Left lung (tissue), 10 donors: ENCODE data around the gene TNNC2. TPM values are rescaled to one million over a fixed set of nuclear protein-coding genes. Genes with fewer than 3 reads are reported as not detected.

ENCODE experiments used
- ATAC-seq: fragments of 200-7000 bp; cut with Tn5 transposase; one replicate; pipeline ENCODE4 v1.9.1; 2020; ENCODE audit warnings: moderate library complexity
- DNase-seq, 4 donors: peaks; one replicate each; pipeline ENCODE4 v3.0.0-alpha.2; 2013 to 2020
- H3K27ac ChIP-seq, 2 donors: fragments of 200-600 bp; sonication (generic) in 1 of 2; one replicate each; pipeline versions ENCODE4 v1.5.0 to v1.8.0; 2020 to 2021
- H3K27me3 ChIP-seq, 2 donors: fragments of 200-600 bp; sonication (generic) in 1 of 2; one replicate each; pipeline versions ENCODE4 v1.5.0 to v1.8.0; 2020 to 2021
- H3K36me3 ChIP-seq, 2 donors: fragments of 200-600 bp; sonication (generic) in 1 of 2; one replicate each; pipeline versions ENCODE4 v1.5.0 to v1.8.0; 2020 to 2021
- H3K4me1 ChIP-seq, 2 donors: fragments of 200-600 bp; one replicate each; pipeline ENCODE4 v1.8.0; 2021
- H3K4me3 ChIP-seq, 2 donors: fragments of 200-600 bp; sonication (generic) in 1 of 2; one replicate each; pipeline versions ENCODE4 v1.5.0 to v1.8.0; 2020 to 2021; ENCODE audit warnings: mild to moderate bottlenecking in 1 of 2
- H3K9me3 ChIP-seq, 2 donors: fragments of 200-600 bp; sonication (generic) in 1 of 2; one replicate each; pipeline versions ENCODE4 v1.5.0 to v1.8.0; 2020 to 2021
- CTCF ChIP-seq, 2 donors: fragments of 200-600 bp; sonication (generic) in 1 of 2; IDR thresholded peaks; one replicate each; pipeline versions ENCODE4 v1.5.0 to v1.8.0; 2021; ENCODE audit warnings: antibody characterized with exemption in 2 of 2
- intact Hi-C, 2 donors: fragments of 100-400 bp; cut with DNase I; formaldehyde crosslinking; loops; one replicate each; pipeline versions ENCODE4 v1.11.2 to v1.14.2; 2022
- polyA plus RNA-seq, 6 donors: library from polyadenylated mRNA; unstranded; fragments of 120-200 nt; gene quantifications; one replicate each; pipeline ENCODE4 v1.2.1, GENCODE V29; 2013; ENCODE audit not compliant: insufficient read length in 6 of 6
- total RNA-seq, 2 donors: library from RNA; stranded (reverse); fragmentation: NEBNext Ultra II Directional; extraction: Animal tissue kit (Norgen Biotek cat#: 25700); gene quantifications; one replicate each; pipeline ENCODE4 v1.2.1, GENCODE V29; 2021
- donor health status: DM: no; HTN: yes; CAD: no.
- donor health status: DM: no; HTN: no; CAD: no.

Gene TNNC2
- total and polyA plus RNA-seq, 8 donors = 0.21 to 1.2 (median 0.43) TPM

GRCh38 chr20:45823949-45824835 is 2.9 kb downstream of the TNNC2 start:
- Histone ChIP-seq H3K4me3 (no peak overlapping the region), H3K27ac (no peak overlapping the region), H3K27me3 (peaks cover 16 to 37% of the 10 kb centered on the region in 2 donors), H3K36me3 (no peaks in the 10 kb centered on the region), H3K9me3 (no peaks in the 10 kb centered on the region), H3K4me1 (peaks cover 3 to 25% of the 10 kb centered on the region in 2 donors)
- ATAC-seq (peak; percentile 41), DNase-seq (peak in 1 of 4 donors; percentile 81)
- peak in 1 of 2 donors; percentile 22 for TF ChIP-seq CTCF (IDR thresholded peaks at IDR 0.05)
- intact Hi-C loops = no loop called here

- no peak overlapping the region for H3K27ac ChIP-seq
- no peaks in the 10 kb centered on the region for H3K9me3 ChIP-seq
- no peak overlapping the region for H3K4me3 ChIP-seq
- DNase-seq = peak in 2 of 4 donors; percentile 52 to 87
- H3K36me3 ChIP-seq = no peaks in the 10 kb centered on the region
- peak; percentile 65 for ATAC-seq
- H3K27me3 ChIP-seq = peaks cover 16 to 37% of the 10 kb centered on the region in 2 donors
- H3K4me1 ChIP-seq = peaks cover 3 to 25% of the 10 kb centered on the region in 2 donors
- no peak for TF ChIP-seq CTCF (IDR thresholded peaks at IDR 0.05)
- intact Hi-C loops = no loop called here
These were observed 4.3 kb downstream of the TNNC2 start for GRCh38 chr20:45822857-45823256.

- no peaks in the 10 kb centered on the region for H3K9me3 ChIP-seq
- peaks cover 16 to 37% of the 10 kb centered on the region in 2 donors for H3K27me3 ChIP-seq
- no peak overlapping the region for H3K4me3 ChIP-seq
- ATAC-seq = no peak
- no peak overlapping the region for H3K27ac ChIP-seq
- no peak for DNase-seq
- H3K36me3 ChIP-seq = no peaks in the 10 kb centered on the region
- H3K4me1 ChIP-seq = peaks cover 7 to 30% of the 10 kb centered on the region in 2 donors
- intact Hi-C loops = no loop called here
- no peak for TF ChIP-seq CTCF (IDR thresholded peaks at IDR 0.05)
These were observed 5.2 kb downstream of the TNNC2 start for GRCh38 chr20:45821947-45822346.

- no peak overlapping the region for H3K27ac ChIP-seq
- DNase-seq = no peak
- TF ChIP-seq CTCF (IDR thresholded peaks at IDR 0.05) = no peak
- H3K27me3 ChIP-seq = peaks cover 16 to 33% of the 10 kb centered on the region in 2 donors
- H3K36me3 ChIP-seq = peaks cover 0 to 7% of the 10 kb centered on the region in 2 donors
- H3K9me3 ChIP-seq = no peaks in the 10 kb centered on the region
- H3K4me1 ChIP-seq = peaks cover 7 to 20% of the 10 kb centered on the region in 2 donors
- no peak overlapping the region for H3K4me3 ChIP-seq
- no peak for ATAC-seq
- intact Hi-C loops = no loop called here
These were observed 7.6 kb downstream of the TNNC2 start for GRCh38 chr20:45819466-45819865.

- intact Hi-C loops = no loop called here
- Histone ChIP-seq H3K27ac (peak overlapping the region in 1 of 2 donors; percentile 23), H3K9me3 (no peaks in the 10 kb centered on the region), H3K27me3 (peaks cover 5 to 20% of the 10 kb centered on the region in 2 donors), H3K36me3 (peaks cover 0 to 7% of the 10 kb centered on the region in 2 donors), H3K4me3 (no peak overlapping the region), H3K4me1 (peaks cover 7 to 19% of the 10 kb centered on the region in 2 donors)
- no peak for TF ChIP-seq CTCF (IDR thresholded peaks at IDR 0.05)
- no peak for DNase-seq
- ATAC-seq = no peak
These were observed 8.9 kb downstream of the TNNC2 start for GRCh38 chr20:45818239-45818638.
